ENCODE results near the gene GNG12. TPM values are rescaled to one million over a fixed set of nuclear protein-coding genes. Genes with fewer than 3 reads are reported as not detected.

The GNG12 gene
- total RNA-seq, 3 donors from 2014 or later: 0.16 to 0.30 (median 0.18) TPM

DNA sequence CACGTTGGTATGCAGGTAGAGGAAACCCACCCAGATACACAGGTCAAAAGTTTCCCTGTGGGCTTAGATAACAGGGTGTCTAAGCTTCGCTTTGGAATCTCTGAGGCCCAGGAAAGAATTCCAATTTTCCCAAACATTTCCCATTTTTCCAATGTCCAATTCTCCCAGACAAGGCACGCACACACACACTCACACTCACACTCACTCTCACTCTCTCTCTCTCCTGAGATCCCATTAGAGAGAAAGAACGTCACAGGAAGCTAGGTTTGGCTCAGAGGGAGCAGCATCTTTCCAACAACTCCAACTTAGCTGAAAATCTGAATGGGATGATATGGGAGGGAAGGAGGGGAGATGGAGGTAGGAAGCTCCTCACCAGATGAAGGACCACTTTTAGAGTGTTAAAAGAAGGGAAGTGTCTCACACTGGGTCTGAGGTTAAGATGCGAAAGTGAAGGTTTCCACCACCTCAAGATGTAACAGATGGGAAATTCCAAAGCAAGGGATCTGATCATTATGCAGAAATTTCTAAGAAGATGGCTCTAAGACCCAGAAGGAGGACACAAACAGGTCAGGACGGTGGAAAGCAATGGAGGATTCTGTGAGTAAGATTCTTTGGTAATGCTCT is 63.5 kb downstream of the GNG12 start:
- DNase-seq (no peak), ATAC-seq (peak; percentile 39 to 44)
- no peaks in the 10 kb centered on the region for H3K9me3 Mint-ChIP-seq
- no peaks in the 10 kb centered on the region for H3K36me3 Mint-ChIP-seq (ENCODE audit: insufficient read depth)
- H3K4me1 Mint-ChIP-seq (ENCODE audit: low read depth): peaks cover 7% of the 10 kb centered on the region
- peaks cover 32% of the 10 kb centered on the region for H3K27me3 Mint-ChIP-seq (ENCODE audit: low read depth)
- no peak overlapping the region for H3K4me3 Mint-ChIP-seq

DNA sequence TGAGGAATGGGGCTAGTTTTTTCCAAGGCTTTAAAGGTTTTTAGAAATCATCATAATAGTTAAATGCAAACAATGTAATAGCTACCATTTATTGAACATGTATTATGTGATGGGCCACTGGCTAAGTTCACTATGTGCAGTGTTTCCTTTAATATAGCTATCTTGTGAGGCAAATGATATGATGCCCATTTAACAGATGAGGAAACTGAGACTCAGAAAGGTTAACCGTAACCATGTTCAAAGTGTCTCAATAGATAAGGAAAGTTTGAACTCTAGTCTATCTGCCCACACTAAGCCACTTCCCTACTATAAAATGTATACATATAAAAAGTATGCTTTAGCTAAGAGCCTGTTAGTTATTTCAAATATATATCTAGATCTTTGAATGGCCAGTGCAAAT is 64.8 kb downstream of the GNG12 start:
- no peaks in the 10 kb centered on the region for H3K9me3 Mint-ChIP-seq
- H3K4me3 Mint-ChIP-seq: no peak overlapping the region
- H3K27me3 Mint-ChIP-seq (ENCODE audit: low read depth): peaks cover 42% of the 10 kb centered on the region
- ATAC-seq: no peak
- DNase-seq: no peak
- no peaks in the 10 kb centered on the region for H3K36me3 Mint-ChIP-seq (ENCODE audit: insufficient read depth)
- H3K4me1 Mint-ChIP-seq (ENCODE audit: low read depth): peaks cover 7% of the 10 kb centered on the region

- no peak for ATAC-seq
- H3K4me3 Mint-ChIP-seq: no peak overlapping the region
Observed at GRCh38 chr1:67767103-67767782, 66.0 kb downstream of the GNG12 start.

GRCh38 chr1:67766141-67766978 is 66.9 kb downstream of the GNG12 start:
- Mint-ChIP-seq H3K4me3 (peak overlapping the region; percentile 31), H3K9me3 (no peaks in the 10 kb centered on the region), H3K27me3 (ENCODE audit: low read depth) (peaks cover 47% of the 10 kb centered on the region), H3K4me1 (ENCODE audit: low read depth) (peaks cover 7% of the 10 kb centered on the region), H3K36me3 (ENCODE audit: insufficient read depth) (no peaks in the 10 kb centered on the region)
- peak; percentile 45 to 47 for ATAC-seq
- DNase-seq: peak; percentile 14

More at GRCh38 chr1:67767103-67767782, 66.0 kb downstream of the GNG12 start:
- Mint-ChIP-seq H3K9me3 (no peaks in the 10 kb centered on the region), H3K4me1 (ENCODE audit: low read depth) (peaks cover 7% of the 10 kb centered on the region), H3K27me3 (ENCODE audit: low read depth) (peaks cover 45% of the 10 kb centered on the region), H3K36me3 (ENCODE audit: insufficient read depth) (no peaks in the 10 kb centered on the region)
- no peak for DNase-seq

DNA sequence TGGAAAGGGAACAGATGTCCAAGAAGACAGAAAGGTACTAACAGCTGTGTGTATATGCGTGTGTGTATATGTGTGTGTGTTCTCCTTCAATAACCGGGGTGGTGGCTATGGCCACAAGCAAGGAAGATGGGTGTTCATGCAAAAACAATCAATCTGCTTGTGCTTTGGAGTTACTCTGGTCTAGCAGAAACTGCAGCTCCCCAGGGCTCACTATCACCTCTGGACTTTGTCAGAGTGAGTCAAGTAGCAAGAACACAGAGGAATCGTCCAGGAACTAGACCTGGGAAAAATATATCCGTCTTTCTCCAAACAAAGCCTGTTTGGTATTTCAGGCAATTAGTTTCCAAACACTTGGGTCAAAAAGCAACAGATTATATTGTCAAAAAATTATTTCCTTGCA is 68.6 kb downstream of the GNG12 start:
- no peak for DNase-seq
- Mint-ChIP-seq H3K27me3 (ENCODE audit: low read depth) (peaks cover 42% of the 10 kb centered on the region), H3K4me1 (ENCODE audit: low read depth) (peaks cover 7% of the 10 kb centered on the region), H3K4me3 (no peak overlapping the region), H3K36me3 (ENCODE audit: insufficient read depth) (no peaks in the 10 kb centered on the region), H3K9me3 (no peaks in the 10 kb centered on the region)
- ATAC-seq: no peak

DNA sequence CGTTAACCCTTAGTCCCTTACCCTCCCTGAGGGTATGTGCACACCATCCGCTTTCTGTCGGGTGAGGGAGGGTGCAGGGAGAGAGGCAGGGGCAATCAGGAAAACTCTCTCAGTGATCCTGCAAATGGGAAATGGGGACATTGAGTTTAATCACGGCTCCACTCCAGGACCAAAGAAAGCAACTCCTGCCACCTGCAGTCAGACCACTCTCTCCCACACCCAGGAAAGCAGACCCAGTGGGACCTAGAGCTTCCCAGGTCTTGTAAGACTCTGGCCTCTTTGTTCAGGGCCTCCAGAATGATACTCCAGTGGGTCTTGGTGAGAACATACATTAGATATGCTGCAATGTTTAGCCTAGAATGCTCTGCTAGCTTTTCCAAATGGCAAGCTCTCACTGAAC is 71.5 kb downstream of the GNG12 start:
- peaks cover 33% of the 10 kb centered on the region for H3K27me3 Mint-ChIP-seq (ENCODE audit: low read depth)
- no peaks in the 10 kb centered on the region for H3K9me3 Mint-ChIP-seq
- DNase-seq: no peak
- H3K4me1 Mint-ChIP-seq (ENCODE audit: low read depth): peaks cover 7% of the 10 kb centered on the region
- no peak for ATAC-seq
- H3K36me3 Mint-ChIP-seq (ENCODE audit: insufficient read depth): no peaks in the 10 kb centered on the region
- H3K4me3 Mint-ChIP-seq: no peak overlapping the region

DNA sequence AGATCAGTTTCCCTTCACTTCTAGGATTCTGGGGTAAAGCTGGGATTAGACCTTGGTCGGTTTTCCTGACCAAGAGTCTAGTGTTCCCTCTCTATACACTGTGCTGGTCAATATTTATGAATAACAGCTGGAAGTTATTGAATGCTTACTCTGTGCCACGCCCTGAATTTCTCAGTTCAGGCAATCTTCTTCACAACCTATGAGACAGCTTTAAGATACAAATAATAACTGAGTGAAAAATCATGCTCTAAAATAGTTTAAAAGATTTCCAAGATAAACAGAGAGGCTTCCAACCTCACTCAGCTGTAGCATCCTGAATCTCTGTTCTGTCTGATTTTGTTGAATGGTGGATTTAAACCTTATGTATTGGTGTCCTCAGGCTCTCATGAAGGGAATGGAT is 72.2 kb downstream of the GNG12 start:
- no peaks in the 10 kb centered on the region for H3K9me3 Mint-ChIP-seq
- ATAC-seq (no peak), DNase-seq (no peak)
- no peak overlapping the region for H3K4me3 Mint-ChIP-seq
- H3K36me3 Mint-ChIP-seq (ENCODE audit: insufficient read depth): no peaks in the 10 kb centered on the region
- peaks cover 31% of the 10 kb centered on the region for H3K27me3 Mint-ChIP-seq (ENCODE audit: low read depth)
- H3K4me1 Mint-ChIP-seq (ENCODE audit: low read depth): peaks cover 2% of the 10 kb centered on the region

GRCh38 chr1:67760030-67760821 is 73.0 kb downstream of the GNG12 start:
- no peaks in the 10 kb centered on the region for H3K4me1 Mint-ChIP-seq (ENCODE audit: low read depth)
- H3K4me3 Mint-ChIP-seq: no peak overlapping the region

GRCh38 chr1:67759692-67760029 is 73.6 kb downstream of the GNG12 start:
- peaks cover 1% of the 10 kb centered on the region for H3K4me1 Mint-ChIP-seq (ENCODE audit: low read depth)
- no peaks in the 10 kb centered on the region for H3K36me3 Mint-ChIP-seq (ENCODE audit: insufficient read depth)
- ATAC-seq (no peak), DNase-seq (no peak)
- no peak overlapping the region for H3K4me3 Mint-ChIP-seq
- no peaks in the 10 kb centered on the region for H3K9me3 Mint-ChIP-seq
- peaks cover 24% of the 10 kb centered on the region for H3K27me3 Mint-ChIP-seq (ENCODE audit: low read depth)

More at GRCh38 chr1:67760030-67760821, 73.0 kb downstream of the GNG12 start:
- no peaks in the 10 kb centered on the region for H3K36me3 Mint-ChIP-seq (ENCODE audit: insufficient read depth)
- no peaks in the 10 kb centered on the region for H3K9me3 Mint-ChIP-seq
- peaks cover 26% of the 10 kb centered on the region for H3K27me3 Mint-ChIP-seq (ENCODE audit: low read depth)
- ATAC-seq: peak; percentile 50 to 77
- peak; percentile 63 for DNase-seq

DNA sequence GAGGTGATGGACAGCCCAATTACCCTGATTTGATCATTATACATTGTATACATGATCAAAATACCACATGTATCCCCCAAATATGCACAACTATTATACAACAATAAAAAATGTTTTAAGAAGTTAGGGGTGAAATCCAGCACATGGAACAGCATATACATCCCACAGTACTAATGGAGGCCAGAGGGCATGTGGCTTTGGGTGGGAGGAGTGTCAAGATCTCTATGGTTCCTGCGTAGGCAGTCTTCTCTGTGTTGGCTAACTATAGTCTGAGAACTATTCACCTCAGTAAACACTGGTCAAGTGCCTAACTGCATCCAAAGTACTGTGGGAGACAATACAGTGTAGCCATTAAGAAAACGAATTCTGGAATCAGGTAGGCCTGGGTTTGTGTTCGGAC is 74.2 kb downstream of the GNG12 start:
- Mint-ChIP-seq H3K9me3 (no peaks in the 10 kb centered on the region), H3K36me3 (ENCODE audit: insufficient read depth) (no peaks in the 10 kb centered on the region), H3K27me3 (ENCODE audit: low read depth) (peaks cover 20% of the 10 kb centered on the region), H3K4me3 (no peak overlapping the region), H3K4me1 (ENCODE audit: low read depth) (peaks cover 1% of the 10 kb centered on the region)
- no peak for DNase-seq
- ATAC-seq: no peak

- Mint-ChIP-seq H3K4me3 (no peak overlapping the region), H3K27me3 (ENCODE audit: low read depth) (peaks cover 5% of the 10 kb centered on the region), H3K4me1 (ENCODE audit: low read depth) (peaks cover 4% of the 10 kb centered on the region), H3K9me3 (no peaks in the 10 kb centered on the region), H3K36me3 (ENCODE audit: insufficient read depth) (no peaks in the 10 kb centered on the region)
- ATAC-seq: no peak
- no peak for DNase-seq
Observed at GRCh38 chr1:67755619-67756018, 77.6 kb downstream of the GNG12 start.

GRCh38 chr1:67755160-67755559 is 78.1 kb downstream of the GNG12 start:
- Mint-ChIP-seq H3K4me3 (no peak overlapping the region), H3K27me3 (ENCODE audit: low read depth) (peaks cover 5% of the 10 kb centered on the region), H3K36me3 (ENCODE audit: insufficient read depth) (no peaks in the 10 kb centered on the region), H3K4me1 (ENCODE audit: low read depth) (peaks cover 4% of the 10 kb centered on the region), H3K9me3 (no peaks in the 10 kb centered on the region)
- ATAC-seq (no peak), DNase-seq (no peak)

DNA sequence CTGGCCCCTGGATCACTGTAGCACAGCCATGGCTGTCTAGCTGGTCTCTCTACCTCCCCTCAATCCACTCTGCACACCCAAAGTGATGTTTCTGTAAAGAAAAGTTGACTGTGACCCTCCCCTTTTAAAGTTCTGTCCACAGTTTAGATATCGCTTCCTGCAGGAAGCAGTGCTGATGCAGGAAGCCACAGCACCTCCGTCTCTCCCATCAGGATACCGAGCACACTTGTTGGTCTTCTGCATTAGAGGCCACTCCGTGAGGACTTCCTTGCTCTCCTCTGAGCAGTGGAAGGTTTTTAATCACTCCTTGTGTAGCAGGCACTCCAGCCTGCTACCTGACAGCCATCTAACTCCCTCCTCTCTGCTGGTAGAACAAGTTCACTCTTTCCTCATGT is 78.7 kb downstream of the GNG12 start:
- no peak for ATAC-seq

More for the DNA sequence above, 78.7 kb downstream of the GNG12 start:
- Mint-ChIP-seq H3K4me1 (ENCODE audit: low read depth) (peaks cover 7% of the 10 kb centered on the region), H3K36me3 (ENCODE audit: insufficient read depth) (no peaks in the 10 kb centered on the region), H3K9me3 (no peaks in the 10 kb centered on the region), H3K27me3 (ENCODE audit: low read depth) (peaks cover 5% of the 10 kb centered on the region), H3K4me3 (no peak overlapping the region)
- no peak for DNase-seq
